HEK293 (cell line): ENCODE results near the gene DIPK1C.
A peak's percentile ranks its signal among the peaks of the same experiment; 100 is the strongest.

Experiments
- CTCF ChIA-PET: fragments of 350-600 bp; formaldehyde crosslinking; extraction: SDS; loops from one replicate; lab custom pipeline; 2021; ENCODE audit warnings: antibody characterized with exemption; lab: Yijun Ruan, JAX
- POLR2A ChIA-PET: fragments of 300-600 bp; formaldehyde crosslinking; extraction: SDS; loops from one replicate; lab custom pipeline; 2020; ENCODE audit warnings: antibody characterized with exemption, inconsistent platforms; lab: Yijun Ruan, JAX
- H3K27ac ChIP-seq: fragments of 200-500 bp; sonication (Bioruptor generic); 2 replicates; pipeline ENCODE4 v1.5.1; 2014; ENCODE audit warnings: low read depth, low read length, control low read depth, inconsistent platforms; ENCODE audit errors: extremely low read depth
- H3K36me3 ChIP-seq, 2 experiments: fragments of 200-500 bp in 1 of 2; sonication (Bioruptor generic) in 1 of 2; 1 replicate in 1 of 2; 2 replicates in 1 of 2; pipeline ENCODE4 v1.5.1; 2014 to 2017; ENCODE audit warnings: inconsistent platforms in 2 of 2, low read length in 2 of 2; ENCODE audit not compliant: control insufficient read depth in 2 of 2, insufficient read depth in 1 of 2
- H3K4me1 ChIP-seq: fragments of 200-500 bp; sonication (Bioruptor generic); 2 replicates; pipeline ENCODE4 v1.5.1; 2014; ENCODE audit warnings: mild to moderate bottlenecking, low read length, inconsistent platforms; ENCODE audit not compliant: control insufficient read depth, insufficient read depth
- H3K4me3 ChIP-seq: 2 replicates; pipeline ENCODE4 v1.5.1; 2011; ENCODE audit warnings: low read depth, mild to moderate bottlenecking, control low read depth, low read length, moderate library complexity
- H3K9me3 ChIP-seq: fragments of 200-500 bp; sonication (Bioruptor generic); 2 replicates; pipeline ENCODE4 v1.5.1; 2014; ENCODE audit warnings: low read depth, low read length, inconsistent platforms; ENCODE audit not compliant: control insufficient read depth, insufficient read depth
- CTCF ChIP-seq: fragments of 450-650 bp; formaldehyde crosslinking; IDR thresholded peaks from 2 replicates; pipeline ENCODE4 v1.5.1; 2016; ENCODE audit warnings: missing biosample characterization, missing genetic modification characterization
- GFI1B ChIP-seq: fragments of 450-650 bp; formaldehyde crosslinking; IDR thresholded peaks from 2 replicates; pipeline ENCODE4 v1.5.1; 2016; ENCODE audit warnings: missing biosample characterization, missing genetic modification characterization
- PATZ1 ChIP-seq: fragments of 450-650 bp; formaldehyde crosslinking; IDR thresholded peaks from 2 replicates; pipeline ENCODE4 v1.5.1; 2016; ENCODE audit warnings: missing biosample characterization, missing genetic modification characterization
- PRDM1 ChIP-seq: fragments of 450-650 bp; formaldehyde crosslinking; IDR thresholded peaks from 2 replicates; pipeline ENCODE4; 2016; ENCODE audit warnings: missing biosample characterization, missing genetic modification characterization
- SP3 ChIP-seq: fragments of 450-650 bp; formaldehyde crosslinking; IDR thresholded peaks from 2 replicates; pipeline ENCODE4 v1.5.1; 2016; ENCODE audit warnings: missing biosample characterization, missing genetic modification characterization
- ZBTB48 ChIP-seq: fragments of 450-650 bp; formaldehyde crosslinking; IDR thresholded peaks from 2 replicates; pipeline ENCODE4 v1.5.1; 2016; ENCODE audit warnings: missing biosample characterization, missing genetic modification characterization
- ZBTB49 ChIP-seq: fragments of 450-650 bp; formaldehyde crosslinking; IDR thresholded peaks from 2 replicates; pipeline ENCODE4 v1.5.1; 2016; ENCODE audit warnings: missing biosample characterization, missing genetic modification characterization, low read depth
- ZBTB7A ChIP-seq: fragments of 450-650 bp; formaldehyde crosslinking; IDR thresholded peaks from 2 replicates; pipeline ENCODE4 v1.5.1; 2016; ENCODE audit warnings: low read depth, missing biosample characterization, missing genetic modification characterization
- ZNF169 ChIP-seq: fragments of 450-650 bp; formaldehyde crosslinking; IDR thresholded peaks from 2 replicates; pipeline ENCODE4 v1.5.1; 2016; ENCODE audit warnings: missing biosample characterization, missing genetic modification characterization
- ZNF223 ChIP-seq: fragments of 450-650 bp; formaldehyde crosslinking; IDR thresholded peaks from 2 replicates; pipeline ENCODE4 v1.5.1; 2016; ENCODE audit warnings: missing biosample characterization, missing genetic modification characterization
- ZNF341 ChIP-seq: fragments of 450-650 bp; formaldehyde crosslinking; IDR thresholded peaks from 2 replicates; pipeline ENCODE4; 2016; ENCODE audit warnings: low read depth, missing biosample characterization, missing genetic modification characterization
- ZNF37A ChIP-seq: fragments of 450-650 bp; IDR thresholded peaks from 2 replicates; pipeline ENCODE4 v1.5.1; 2018; ENCODE audit warnings: missing biosample characterization, missing genetic modification characterization
- ZNF404 ChIP-seq: fragments of 450-650 bp; formaldehyde crosslinking; IDR thresholded peaks from 2 replicates; pipeline ENCODE4 v1.5.1; 2017; ENCODE audit warnings: missing biosample characterization, missing genetic modification characterization
- ZNF488 ChIP-seq: fragments of 450-650 bp; formaldehyde crosslinking; IDR thresholded peaks from 2 replicates; pipeline ENCODE4 v1.5.1; 2016; ENCODE audit warnings: missing biosample characterization, missing genetic modification characterization
- ZNF560 ChIP-seq: fragments of 450-650 bp; formaldehyde crosslinking; IDR thresholded peaks from 2 replicates; pipeline ENCODE4 v1.5.1; 2017; ENCODE audit warnings: missing biosample characterization, missing genetic modification characterization, borderline replicate concordance
- ZNF629 ChIP-seq: fragments of 450-650 bp; formaldehyde crosslinking; IDR thresholded peaks from 2 replicates; pipeline ENCODE4 v1.5.1; 2017; ENCODE audit warnings: missing biosample characterization, missing genetic modification characterization
- ZNF639 ChIP-seq: fragments of 450-650 bp; formaldehyde crosslinking; IDR thresholded peaks from 2 replicates; pipeline ENCODE4 v1.5.1; 2016; ENCODE audit warnings: missing biosample characterization, missing genetic modification characterization
- ZNF645 ChIP-seq: fragments of 450-650 bp; formaldehyde crosslinking; IDR thresholded peaks from 2 replicates; pipeline ENCODE4; 2016; ENCODE audit warnings: missing biosample characterization, missing genetic modification characterization
- ZNF654 ChIP-seq: fragments of 450-650 bp; formaldehyde crosslinking; IDR thresholded peaks from 2 replicates; pipeline ENCODE4 v1.5.1; 2016; ENCODE audit warnings: low read depth, missing biosample characterization, missing genetic modification characterization
- ZNF670 ChIP-seq: fragments of 450-650 bp; formaldehyde crosslinking; IDR thresholded peaks from 2 replicates; pipeline ENCODE4 v1.5.1; 2016; ENCODE audit warnings: missing biosample characterization, missing genetic modification characterization, low read depth
- ZNF791 ChIP-seq: fragments of 450-650 bp; formaldehyde crosslinking; IDR thresholded peaks from 2 replicates; pipeline ENCODE4 v1.5.1; 2016; ENCODE audit warnings: missing biosample characterization, missing genetic modification characterization
- ZSCAN18 ChIP-seq: fragments of 450-650 bp; formaldehyde crosslinking; IDR thresholded peaks from 2 replicates; pipeline ENCODE4 v1.5.1; 2016; ENCODE audit warnings: missing biosample characterization, missing genetic modification characterization

Gene DIPK1C

GRCh38 chr18:74493689-74494088 lies 36.6 kb upstream of the DIPK1C start:
- no peaks in the 10 kb centered on the region for H3K9me3 ChIP-seq
- H3K36me3 ChIP-seq, result no peaks in the 10 kb centered on the region; a peak in 1 of 3 replicates
- POLR2A ChIA-PET, result interaction anchor here (0.5 kb wide), 1 partner anchor 717 kb away, joined by 7 read pairs; the partner anchor contains the start of gene TSHZ1
- TF ChIP-seq ZNF223, result no peak
- TF ChIP-seq ZNF37A (tag by site-specific recombination), result no peak
- TF ChIP-seq ZNF169 (tag by site-specific recombination), result no peak
- peak; percentile 57 for TF ChIP-seq ZNF654 (tag by site-specific recombination)
- no peak for TF ChIP-seq ZBTB7A (tag by site-specific recombination)
- TF ChIP-seq ZBTB49, result no peak
- no peak for TF ChIP-seq ZBTB48 (tag by site-specific recombination)
- TF ChIP-seq ZNF488 (tag by site-specific recombination), result no peak
- no peak for TF ChIP-seq GFI1B (tag by site-specific recombination)
- TF ChIP-seq ZNF404 (tag by site-specific recombination), result no peak
- TF ChIP-seq CTCF (tag by site-specific recombination), result peak; percentile 73
- H3K4me1 ChIP-seq, result 0 out of 2 replicates have a peak, but pooled peaks cover 3% of the 10 kb centered on the region
- CTCF ChIA-PET, result interaction anchor here (0.5 to 3.5 kb wide), 21 partner anchors 12 to 685 kb away, joined by 3 to 63 read pairs (median 4); no protein-coding TSS in a partner anchor
- no peak overlapping the region for H3K4me3 ChIP-seq
- H3K27ac ChIP-seq, result no peak overlapping the region

GRCh38 chr18:74492259-74492658 lies 35.2 kb upstream of the DIPK1C start:
- H3K27ac ChIP-seq, result no peak overlapping the region
- no peaks in the 10 kb centered on the region; a peak in 1 of 3 replicates for H3K36me3 ChIP-seq
- no peak overlapping the region for H3K4me3 ChIP-seq
- H3K4me1 ChIP-seq, result no peaks in the 10 kb centered on the region
- ChIA-PET CTCF (interaction anchor here (0.6 to 3.5 kb wide), 5 partner anchors 16 to 1948 kb away, joined by 3 to 63 read pairs (median 4); partner anchors contain the start of gene CBLN2), POLR2A (no interaction called here)
- no peaks in the 10 kb centered on the region for H3K9me3 ChIP-seq
- TF ChIP-seq PATZ1, result no peak
- no peak for TF ChIP-seq SP3 (tag by site-specific recombination)
- no peak for TF ChIP-seq ZNF560
- no peak for TF ChIP-seq ZNF639 (tag by site-specific recombination)
- TF ChIP-seq ZNF341 (tag by site-specific recombination), result no peak
- TF ChIP-seq ZNF791, result no peak
- TF ChIP-seq ZNF645 (tag by site-specific recombination), result no peak
- no peak for TF ChIP-seq ZSCAN18 (tag by site-specific recombination)
- no peak for TF ChIP-seq ZNF629 (tag by site-specific recombination)
- TF ChIP-seq ZNF670 (tag by site-specific recombination), result no peak
- no peak for TF ChIP-seq PRDM1 (tag by site-specific recombination)
